Cardiac muscle cell (in vitro differentiated cells and primary cell): ENCODE data around the gene CDK5RAP2. TPM values are rescaled to one million over a fixed set of nuclear protein-coding genes. Genes with fewer than 3 reads are reported as not detected.

Experiments
- DNase-seq, 2 donors: peaks; one replicate each; pipeline versions ENCODE4 v3.0.0 to v3.0.0-alpha.2; 2010 to 2017; ENCODE audit warnings: low read depth in 1 of 2, low spot score in 1 of 2
- H3K27ac ChIP-seq: fragments of 200-600 bp; sonication (generic); 2 replicates; pipeline ENCODE4 v1.5.1; 2016
- H3K27me3 ChIP-seq: fragments of 200-600 bp; sonication (generic); 2 replicates; pipeline ENCODE4 v1.6.0; 2016; ENCODE audit warnings: control low read depth
- H3K36me3 ChIP-seq: fragments of 200-600 bp; sonication (generic); 2 replicates; pipeline ENCODE4 v1.5.1; 2016; ENCODE audit warnings: control low read depth
- H3K4me1 ChIP-seq: fragments of 200-600 bp; sonication (generic); 2 replicates; pipeline ENCODE4 v1.8.1; 2017; ENCODE audit warnings: low read depth, mild to moderate bottlenecking, mixed run types
- H3K4me3 ChIP-seq: fragments of 200-600 bp; sonication (generic); 2 replicates; pipeline ENCODE4 v1.5.1; 2016; ENCODE audit warnings: mild to moderate bottlenecking
- H3K9me3 ChIP-seq: fragments of 200-600 bp; sonication (generic); 2 replicates; pipeline ENCODE4 v1.5.1; 2017; ENCODE audit warnings: low read depth, mild to moderate bottlenecking, control low read depth
- polyA plus RNA-seq: library from polyadenylated mRNA; unstranded; fragments of >200 nt; fragmentation: Nextera tagmentation; extraction: Ambion mirVana; gene quantifications from 2 replicates; pipeline ENCODE4 v1.2.1, GENCODE V29; 2016
- total RNA-seq: library from RNA; depleted of rRNA; stranded (reverse); fragments of >200 nt; gene quantifications from 2 replicates; pipeline ENCODE4 v1.2.3, GENCODE V29; 2016
- TF ChIP-seq, protein P1 (sequence below): IDR thresholded peaks from 2 replicates; pipeline ENCODE4 v1.5.1; 2012; ENCODE audit warnings: low read depth, mild to moderate bottlenecking, low read length

The CDK5RAP2 gene
- total and polyA plus RNA-seq, 2 experiments from 2014 or later = 33.5 to 60.4 TPM

DNA sequence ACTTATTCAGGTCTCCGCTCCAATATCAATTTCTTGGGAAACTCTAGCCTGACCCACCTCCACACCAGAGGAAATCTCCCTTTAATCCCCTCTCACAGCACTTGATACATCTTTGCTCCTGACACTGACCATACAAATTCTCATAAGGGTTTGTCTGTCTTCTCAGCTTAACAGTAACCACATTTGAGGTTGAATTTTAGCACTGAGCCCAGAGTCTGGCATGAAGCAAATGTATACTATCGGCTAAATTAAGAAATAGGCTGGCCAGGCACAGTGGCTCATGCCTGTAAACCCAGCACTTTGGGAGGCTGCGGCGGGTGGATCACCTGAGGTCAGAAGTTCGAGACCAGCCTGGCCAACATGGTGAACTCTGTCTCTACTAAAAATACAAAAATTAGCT, 9.7 kb downstream of the CDK5RAP2 start:
- Histone ChIP-seq H3K4me1 (no peaks in the 10 kb centered on the region), H3K4me3 (no peak overlapping the region), H3K36me3 (peaks cover 41% of the 10 kb centered on the region), H3K27me3 (no peaks in the 10 kb centered on the region), H3K27ac (no peak overlapping the region), H3K9me3 (no peaks in the 10 kb centered on the region)
- DNase-seq = no peak
- TF ChIP-seq, protein P1, sequence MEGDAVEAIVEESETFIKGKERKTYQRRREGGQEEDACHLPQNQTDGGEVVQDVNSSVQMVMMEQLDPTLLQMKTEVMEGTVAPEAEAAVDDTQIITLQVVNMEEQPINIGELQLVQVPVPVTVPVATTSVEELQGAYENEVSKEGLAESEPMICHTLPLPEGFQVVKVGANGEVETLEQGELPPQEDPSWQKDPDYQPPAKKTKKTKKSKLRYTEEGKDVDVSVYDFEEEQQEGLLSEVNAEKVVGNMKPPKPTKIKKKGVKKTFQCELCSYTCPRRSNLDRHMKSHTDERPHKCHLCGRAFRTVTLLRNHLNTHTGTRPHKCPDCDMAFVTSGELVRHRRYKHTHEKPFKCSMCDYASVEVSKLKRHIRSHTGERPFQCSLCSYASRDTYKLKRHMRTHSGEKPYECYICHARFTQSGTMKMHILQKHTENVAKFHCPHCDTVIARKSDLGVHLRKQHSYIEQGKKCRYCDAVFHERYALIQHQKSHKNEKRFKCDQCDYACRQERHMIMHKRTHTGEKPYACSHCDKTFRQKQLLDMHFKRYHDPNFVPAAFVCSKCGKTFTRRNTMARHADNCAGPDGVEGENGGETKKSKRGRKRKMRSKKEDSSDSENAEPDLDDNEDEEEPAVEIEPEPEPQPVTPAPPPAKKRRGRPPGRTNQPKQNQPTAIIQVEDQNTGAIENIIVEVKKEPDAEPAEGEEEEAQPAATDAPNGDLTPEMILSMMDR = no peak

DNA sequence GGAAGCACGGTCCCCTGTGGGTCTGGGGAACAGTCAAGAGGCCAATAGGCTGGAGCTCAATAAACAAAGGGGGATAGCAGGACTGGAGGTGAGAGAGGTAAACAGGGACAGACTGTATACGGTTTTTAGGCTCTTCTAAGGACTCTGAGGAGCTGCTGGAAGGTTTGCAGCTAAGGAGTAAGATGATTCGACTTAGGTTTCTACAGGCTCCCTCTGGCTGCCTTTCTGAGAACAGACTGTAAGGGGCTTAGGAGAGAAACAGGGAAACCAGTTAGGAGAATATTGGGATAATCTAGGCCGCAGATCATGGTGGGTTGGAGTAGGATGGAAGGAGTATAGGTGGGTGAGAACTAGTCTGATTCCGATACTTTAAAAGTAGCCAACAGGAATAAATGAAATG, 10.4 kb downstream of the CDK5RAP2 start:
- TF ChIP-seq, protein P1 = no peak
- Histone ChIP-seq H3K27ac (no peak overlapping the region), H3K36me3 (peaks cover 41% of the 10 kb centered on the region), H3K4me3 (no peak overlapping the region), H3K9me3 (no peaks in the 10 kb centered on the region), H3K4me1 (no peaks in the 10 kb centered on the region), H3K27me3 (no peaks in the 10 kb centered on the region)
- DNase-seq = no peak

DNA sequence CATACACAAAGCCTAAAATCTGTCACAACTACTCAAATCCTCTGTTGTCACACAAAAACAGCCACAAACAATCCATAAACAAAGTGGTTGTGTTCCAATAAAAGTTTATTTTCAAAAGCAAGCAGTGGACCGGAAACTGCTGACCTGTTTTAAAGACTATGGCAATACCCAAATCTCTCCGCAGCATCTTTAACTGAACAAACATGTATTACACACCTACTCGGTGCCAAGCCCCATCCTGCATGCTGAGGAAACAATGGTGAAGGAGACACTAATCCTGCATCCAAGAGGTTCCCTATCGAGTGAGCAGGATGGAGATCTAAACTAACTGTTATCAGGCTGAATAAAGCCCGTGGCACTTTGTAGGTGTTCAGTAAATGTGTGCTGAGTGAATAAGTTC, 11.2 kb downstream of the CDK5RAP2 start:
- peaks cover 41% of the 10 kb centered on the region for H3K36me3 ChIP-seq

DNA sequence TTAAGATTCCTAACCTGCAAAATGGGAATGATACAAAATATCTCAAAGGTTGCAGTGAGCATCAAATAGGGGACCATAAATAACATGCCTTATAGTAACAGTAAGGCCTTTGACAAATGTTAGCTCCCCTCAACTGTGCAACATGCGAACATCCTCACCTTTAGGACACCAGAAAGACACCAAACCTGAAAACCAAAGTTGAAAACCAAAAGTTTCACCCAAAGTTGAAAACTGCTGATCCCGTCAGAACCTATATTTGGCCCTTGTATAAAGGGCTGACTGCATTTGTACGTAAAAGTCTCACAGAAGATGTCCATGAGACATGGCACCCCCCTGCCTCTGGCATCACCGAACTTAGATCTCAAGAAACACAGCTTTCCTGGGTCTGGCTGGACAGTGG, 12.1 kb downstream of the CDK5RAP2 start:
- Histone ChIP-seq H3K36me3 (peaks cover 41% of the 10 kb centered on the region), H3K9me3 (no peaks in the 10 kb centered on the region), H3K27ac (no peak overlapping the region), H3K4me1 (no peaks in the 10 kb centered on the region), H3K27me3 (no peaks in the 10 kb centered on the region), H3K4me3 (no peak overlapping the region)
- DNase-seq = no peak
- TF ChIP-seq, protein P1 = no peak

More for the DNA sequence above, 11.2 kb downstream of the CDK5RAP2 start:
- no peaks in the 10 kb centered on the region for H3K4me1 ChIP-seq
- H3K27ac ChIP-seq = no peak overlapping the region
- no peaks in the 10 kb centered on the region for H3K27me3 ChIP-seq
- no peak for DNase-seq
- TF ChIP-seq, protein P1 = no peak
- no peak overlapping the region for H3K4me3 ChIP-seq
- H3K9me3 ChIP-seq = no peaks in the 10 kb centered on the region

DNA sequence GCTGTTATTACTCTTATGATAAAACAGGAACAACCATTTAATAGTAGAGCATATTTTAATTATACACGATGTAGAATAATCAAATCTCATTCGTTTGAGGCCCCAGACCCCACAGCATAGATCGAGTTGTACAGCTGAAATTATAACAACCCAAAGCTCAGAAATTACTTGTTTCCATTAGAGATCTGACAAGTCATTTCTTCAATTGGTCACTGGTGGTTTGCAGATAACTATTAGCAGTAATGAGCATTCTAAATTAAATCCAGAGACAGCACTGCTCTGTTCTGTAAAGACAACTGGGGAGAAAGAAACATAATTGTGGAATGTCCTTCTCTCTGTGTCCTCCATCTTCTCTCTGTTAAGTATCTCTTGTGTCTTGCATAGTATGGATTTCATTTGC, 12.9 kb downstream of the CDK5RAP2 start:
- H3K36me3 ChIP-seq = peaks cover 41% of the 10 kb centered on the region

More for the DNA sequence above, 12.9 kb downstream of the CDK5RAP2 start:
- Histone ChIP-seq H3K4me3 (no peak overlapping the region), H3K9me3 (no peaks in the 10 kb centered on the region), H3K4me1 (no peaks in the 10 kb centered on the region), H3K27me3 (no peaks in the 10 kb centered on the region), H3K27ac (no peak overlapping the region)
- TF ChIP-seq, protein P1 = no peak
- no peak for DNase-seq
